NCI-H1048 (cell line): ENCODE measurements around the gene SFTPA2.
"Not testable (repeated sequence)": the region's sequence is repeated elsewhere in the genome, so short reads cannot be mapped to it uniquely, and the experiment has no call there.

ENCODE experiments used
- DNase-seq: peaks from one replicate; lab custom pipeline; 2025; lab: John Stamatoyannopoulos, UW

Gene SFTPA2

GRCh38 chr10:79556961-79557360 is 3.2 kb downstream of the SFTPA2 start:
- DNase-seq: not testable (repeated sequence)

- no peak for DNase-seq
Observed at GRCh38 chr10:79555354-79556309, 4.6 kb downstream of the SFTPA2 start.

- DNase-seq: no peak
Observed at GRCh38 chr10:79552143-79552542, 8.1 kb downstream of the SFTPA2 start.

- DNase-seq: no peak
Observed at GRCh38 chr10:79547973-79548372, 12.2 kb downstream of the SFTPA2 start.

DNA sequence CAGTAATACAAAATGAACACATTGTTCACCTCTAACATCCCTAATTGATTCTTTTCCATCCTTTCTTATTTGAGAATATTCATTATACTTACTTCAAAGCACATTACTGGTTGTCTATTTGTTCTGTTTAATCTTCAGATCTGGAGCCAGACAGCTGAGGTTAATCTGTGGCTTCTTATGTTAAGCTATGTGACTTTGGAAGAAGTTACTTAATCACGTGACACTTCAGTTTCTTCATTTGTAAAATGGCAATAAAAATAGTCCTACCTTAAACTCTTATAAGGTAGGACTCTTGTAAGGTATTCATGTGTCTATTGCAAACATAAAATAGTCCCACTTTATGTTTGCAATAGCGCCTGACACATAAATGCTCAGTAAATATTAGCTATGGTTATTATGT is 13.1 kb downstream of the SFTPA2 start:
- DNase-seq: not testable (repeated sequence)

DNA sequence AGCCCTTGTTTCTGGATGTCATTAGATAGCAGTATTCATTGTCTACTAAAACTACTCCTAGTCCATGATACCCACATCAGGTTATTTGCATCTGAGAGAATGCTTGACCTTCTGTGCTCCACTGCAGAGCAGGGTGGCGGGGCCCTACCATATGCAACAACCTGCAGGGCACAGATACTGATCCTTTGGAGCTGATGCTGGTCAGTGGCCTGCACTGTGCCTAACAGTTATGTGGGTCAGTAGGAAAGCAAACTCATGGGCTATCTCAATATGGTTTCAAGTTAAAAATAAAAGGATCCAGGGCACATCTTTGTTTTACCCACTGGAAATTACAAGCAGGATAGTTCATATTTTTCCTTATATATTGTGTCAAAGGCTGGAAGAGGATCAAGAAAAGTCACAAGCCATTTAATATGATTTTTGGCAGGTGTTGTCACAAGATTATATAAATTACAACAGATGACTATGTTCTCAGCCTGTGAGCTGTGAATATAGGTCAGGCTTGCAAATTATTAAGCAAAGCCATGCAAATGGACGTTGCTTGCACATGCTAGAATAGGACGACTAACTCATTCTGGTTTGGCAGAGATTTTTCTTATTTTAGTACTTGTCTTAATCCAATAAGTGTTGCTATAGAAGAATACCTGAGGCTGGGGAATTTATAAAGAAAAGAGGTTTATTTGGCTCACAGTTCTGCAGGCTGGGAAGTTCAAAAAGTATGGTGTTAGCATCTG is 15.1 kb downstream of the SFTPA2 start:
- not testable (repeated sequence) for DNase-seq

GRCh38 chr10:79544408-79544807 is 15.8 kb downstream of the SFTPA2 start:
- not testable (repeated sequence) for DNase-seq

- DNase-seq: no peak
Observed at GRCh38 chr10:79542626-79543025, 17.6 kb downstream of the SFTPA2 start.

- DNase-seq: not testable (repeated sequence)
Observed at GRCh38 chr10:79540930-79541329, 19.3 kb downstream of the SFTPA2 start.

- not testable (repeated sequence) for DNase-seq
Observed at GRCh38 chr10:79538311-79538710, 21.9 kb downstream of the SFTPA2 start.

- not testable (repeated sequence) for DNase-seq
Observed at GRCh38 chr10:79533903-79534175, 26.4 kb downstream of the SFTPA2 start.

DNA sequence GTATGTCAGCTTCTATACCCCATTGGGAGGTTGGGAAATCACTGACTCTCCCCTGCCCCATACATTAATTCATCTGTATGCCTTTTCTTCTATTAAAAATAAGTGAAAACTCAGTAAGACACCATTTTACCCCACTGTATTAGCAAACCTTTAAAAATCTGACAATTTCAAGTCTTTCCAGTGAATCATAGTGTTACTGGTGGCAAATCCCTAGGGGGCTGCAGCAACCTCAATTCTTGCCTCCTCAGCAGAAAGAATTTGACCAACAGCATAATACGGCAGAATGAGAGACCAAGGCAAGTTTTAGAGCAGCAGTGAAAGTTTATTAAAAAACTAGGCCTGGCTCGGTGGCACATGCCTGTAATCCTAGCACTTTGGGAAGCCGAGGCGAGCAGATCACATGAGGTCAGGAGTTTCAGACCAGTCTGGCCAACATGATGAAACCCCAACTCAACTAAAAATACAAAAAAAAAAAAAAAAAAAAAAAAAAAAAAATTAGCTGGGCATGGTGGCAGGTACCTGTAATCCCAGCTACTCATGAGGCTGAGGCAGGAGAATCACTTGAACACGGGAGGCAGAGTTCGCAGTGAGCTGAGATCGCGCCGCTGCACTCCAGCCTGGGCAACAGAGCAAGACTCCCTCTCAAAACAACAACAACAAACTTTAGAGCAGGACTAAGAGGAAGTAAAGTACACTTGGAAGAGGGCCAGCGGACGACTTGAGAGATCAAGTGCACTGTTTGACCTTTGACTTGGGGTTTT is 26.9 kb downstream of the SFTPA2 start:
- not testable (repeated sequence) for DNase-seq

DNA sequence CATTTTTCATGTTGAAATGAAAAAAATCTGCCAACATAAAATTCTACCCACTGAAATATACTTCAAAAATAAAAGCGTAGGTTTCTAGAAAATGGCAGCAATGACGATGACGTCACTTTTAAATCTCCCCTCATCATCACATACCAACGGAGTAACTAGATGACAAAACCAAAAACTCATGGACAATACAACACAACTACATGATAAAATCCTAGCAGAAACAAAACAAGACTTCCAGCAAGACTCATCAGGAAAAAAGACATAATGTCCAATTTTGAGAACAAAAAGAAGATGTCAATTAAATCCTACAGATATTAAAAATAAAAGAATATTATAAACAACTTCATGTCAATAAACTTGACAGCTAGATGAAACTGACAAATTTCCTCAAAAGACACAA is 31.9 kb downstream of the SFTPA2 start:
- DNase-seq: not testable (repeated sequence)

DNA sequence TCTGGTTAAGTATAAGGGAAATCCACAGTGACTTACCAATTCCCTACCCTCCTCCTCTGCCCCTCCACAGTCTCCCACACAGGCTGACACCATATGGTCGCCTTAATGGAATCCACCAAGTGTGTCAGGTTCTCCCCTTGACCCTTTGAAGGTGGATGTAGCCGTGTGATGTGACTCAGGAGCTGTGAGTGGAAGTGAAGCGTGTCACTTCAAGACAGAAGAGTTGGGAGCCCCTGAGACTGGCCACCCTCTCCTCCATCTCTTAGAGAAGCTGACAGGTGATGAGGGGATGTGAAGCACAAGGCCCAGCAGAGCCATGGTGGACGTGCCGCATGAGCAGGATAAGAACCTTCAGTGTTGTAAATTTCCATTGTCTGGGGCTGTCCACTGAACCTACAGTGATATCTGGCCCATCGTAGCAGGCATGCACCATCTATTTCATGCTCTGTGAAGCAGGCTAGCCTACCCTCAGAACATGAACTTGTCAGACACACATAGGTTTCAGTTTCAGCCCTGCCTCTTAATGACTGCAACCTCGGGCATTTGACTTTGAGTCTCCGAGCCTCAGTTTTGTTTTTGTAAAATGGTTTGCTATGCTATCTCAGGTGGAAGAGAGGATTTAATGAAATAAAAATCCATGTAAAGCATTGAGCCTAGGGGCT is 35.0 kb downstream of the SFTPA2 start:
- DNase-seq: not testable (repeated sequence)

GRCh38 chr10:79523157-79523853 is 36.9 kb downstream of the SFTPA2 start:
- not testable (repeated sequence) for DNase-seq

GRCh38 chr10:79522464-79522863 is 37.7 kb downstream of the SFTPA2 start:
- not testable (repeated sequence) for DNase-seq

DNA sequence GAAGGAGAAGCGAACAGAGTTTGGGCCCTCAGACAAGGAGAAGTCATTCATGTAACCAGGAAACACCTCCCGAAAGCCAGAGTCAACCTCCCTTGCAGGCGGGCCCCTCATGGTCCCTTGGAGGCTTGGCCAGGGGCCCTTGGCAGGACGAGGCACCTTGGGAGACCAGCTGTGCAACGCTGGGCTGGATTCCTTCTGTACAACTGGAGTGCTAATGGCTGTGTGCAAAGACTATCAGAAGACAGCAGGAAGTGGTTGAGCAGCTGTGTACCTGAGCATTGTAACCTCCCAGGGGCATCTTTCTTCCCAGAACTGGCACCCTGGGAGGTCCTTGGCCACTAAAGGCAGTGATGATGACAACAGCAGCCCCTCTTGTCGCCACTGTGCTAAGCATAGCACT is 38.5 kb downstream of the SFTPA2 start:
- not testable (repeated sequence) for DNase-seq

DNA sequence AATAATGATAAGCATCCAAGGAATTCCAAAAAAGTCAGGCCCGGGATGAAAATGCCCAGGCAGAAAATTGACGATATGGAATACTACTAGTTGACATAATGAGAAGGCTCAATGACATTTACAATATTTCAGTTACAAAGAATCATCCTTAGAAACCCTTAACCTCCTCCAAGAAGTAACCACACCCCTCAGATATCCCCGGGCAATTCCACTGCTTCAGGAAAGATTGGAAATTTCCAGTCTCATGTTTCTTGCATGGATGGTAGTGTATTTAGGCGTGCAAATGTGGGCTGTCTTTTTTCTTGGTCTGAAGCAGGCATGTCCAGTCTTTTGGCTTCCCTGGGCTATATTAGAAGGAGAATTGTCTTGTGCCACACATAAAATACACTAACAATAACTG is 42.6 kb downstream of the SFTPA2 start:
- not testable (repeated sequence) for DNase-seq

DNA sequence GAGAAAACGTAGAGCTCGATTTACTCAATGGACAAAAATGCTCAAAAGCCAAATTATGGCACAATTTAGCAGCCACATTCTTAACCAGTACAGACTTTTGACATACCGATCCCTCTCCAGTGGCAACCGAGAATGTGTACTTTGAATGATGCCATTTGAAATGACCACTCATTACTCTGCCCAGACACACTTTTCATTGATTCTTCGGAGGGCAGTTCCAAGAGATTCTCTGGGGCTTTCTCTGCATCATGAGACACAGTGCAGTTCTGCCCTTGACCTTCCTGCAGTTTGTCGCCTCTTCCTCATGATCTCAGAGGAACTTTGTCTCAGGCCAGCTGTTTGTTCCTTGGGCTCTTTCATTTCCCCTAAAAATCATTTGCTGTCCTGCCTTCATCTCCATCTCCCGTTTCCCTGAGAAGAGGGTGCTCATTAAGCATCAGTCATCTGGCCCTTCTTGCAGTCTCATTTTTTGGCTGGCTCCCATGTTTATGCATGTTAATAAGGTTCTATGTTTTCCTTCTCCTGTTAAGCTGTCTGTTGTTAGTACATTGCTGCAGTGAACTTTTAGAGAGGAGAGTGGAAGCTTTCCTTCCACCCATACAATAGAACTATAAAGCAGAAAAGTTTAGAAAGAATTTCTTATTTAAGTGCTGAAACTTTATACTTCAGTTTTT is 43.5 kb downstream of the SFTPA2 start:
- DNase-seq: not testable (repeated sequence)

- not testable (repeated sequence) for DNase-seq
Observed at GRCh38 chr10:79511891-79512583, 48.2 kb downstream of the SFTPA2 start, which contains the start of gene EIF5AL1. TSS of gene EIF5AL1 (plus strand) at chr10:79512533. CDS start at chr10:79512650, 117 bp downstream.
